SHP77 (cell line): ENCODE results near the gene SERPINB1.

Experiments
- DNase-seq, 2 experiments: peaks; one replicate each; lab custom pipeline; 2025; lab: John Stamatoyannopoulos, UW

Gene SERPINB1

GRCh38 chr6:2793534-2794151, 48.0 kb downstream of the SERPINB1 start:
- no peak for DNase-seq

DNA sequence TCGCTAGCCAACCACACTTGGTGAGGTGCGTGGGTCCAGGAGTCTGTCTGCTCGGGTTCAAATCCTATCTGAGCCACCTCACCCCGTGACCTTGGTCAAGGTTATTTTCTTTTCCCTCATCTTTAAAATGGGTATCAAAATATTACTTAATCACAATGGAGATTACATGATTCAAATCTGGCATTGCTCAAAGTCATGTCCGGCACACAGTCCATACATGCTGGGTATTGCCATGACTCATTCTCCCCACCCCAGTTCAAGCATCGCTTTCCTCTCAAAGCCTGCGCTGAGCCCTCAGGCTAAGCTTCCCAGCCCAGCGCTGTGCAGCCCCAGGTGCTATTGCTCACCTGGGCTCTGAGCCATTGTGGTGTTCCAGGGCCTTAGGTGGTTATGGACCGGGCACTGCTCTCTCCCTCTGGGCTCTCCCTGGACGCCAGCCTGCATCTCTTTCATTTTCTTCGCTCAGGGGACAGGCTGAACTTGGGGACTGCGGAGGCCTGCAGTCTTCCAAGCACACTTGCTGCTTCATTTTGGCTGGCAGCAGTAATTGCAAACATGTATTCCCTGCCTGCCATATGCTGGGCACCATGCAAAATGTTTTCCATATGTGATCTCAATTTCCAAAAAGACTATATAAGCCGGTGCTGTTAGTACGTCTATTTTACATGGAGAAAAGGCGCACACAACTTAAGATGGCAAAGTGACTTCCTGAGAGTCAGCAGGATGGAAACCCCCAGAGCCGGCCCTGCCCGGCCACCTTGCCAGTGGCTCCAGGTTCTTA, 49.1 kb downstream of the SERPINB1 start:
- no peak for DNase-seq

DNA sequence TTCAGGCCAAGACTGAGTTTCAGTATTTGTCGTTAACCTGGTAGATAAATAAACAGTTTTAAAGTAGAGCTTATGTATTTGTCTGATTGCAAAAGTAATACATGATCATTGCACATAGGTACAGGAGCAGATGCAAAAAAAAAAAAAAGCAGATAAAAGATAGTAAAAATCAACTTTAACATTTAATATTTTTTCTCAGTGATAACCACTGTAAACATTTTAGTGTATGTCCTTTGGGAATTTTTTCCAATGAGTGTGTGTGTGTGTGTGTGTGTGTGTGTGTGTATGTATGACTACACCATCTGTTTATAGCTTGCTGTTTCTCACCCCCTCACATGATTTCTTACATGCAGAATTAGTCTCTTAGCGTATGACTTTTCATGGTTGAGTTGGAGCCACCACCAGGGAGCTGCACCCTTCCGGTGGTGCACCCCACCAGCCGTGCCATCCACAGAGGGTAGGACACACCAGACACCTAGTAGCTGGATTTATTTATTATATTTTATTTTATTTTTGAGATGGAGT, 50.2 kb downstream of the SERPINB1 start:
- no peak for DNase-seq

- DNase-seq: peak; percentile 31 to 42
Measured at GRCh38 chr6:2790588-2791449, 50.8 kb downstream of the SERPINB1 start.

DNA sequence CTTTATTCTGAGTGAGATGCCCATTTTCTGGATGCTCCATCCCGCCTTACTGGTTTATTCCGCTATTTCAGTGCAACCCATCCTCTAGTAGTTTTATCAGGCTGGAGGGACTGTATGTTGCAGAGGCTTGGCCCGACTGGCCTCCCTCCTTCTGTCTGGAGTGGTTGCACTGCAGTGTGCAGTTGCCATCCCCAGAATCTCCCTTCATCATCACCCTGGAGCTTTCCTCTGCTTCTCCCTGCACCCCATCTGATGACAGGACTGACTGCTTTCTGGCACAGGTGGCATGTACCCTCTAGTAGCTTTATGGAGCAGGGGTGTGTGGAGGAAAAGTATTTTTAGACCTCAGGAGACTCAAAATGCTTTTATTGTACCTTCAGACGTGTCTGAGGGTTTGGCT, 55.4 kb downstream of the SERPINB1 start:
- DNase-seq: no peak

DNA sequence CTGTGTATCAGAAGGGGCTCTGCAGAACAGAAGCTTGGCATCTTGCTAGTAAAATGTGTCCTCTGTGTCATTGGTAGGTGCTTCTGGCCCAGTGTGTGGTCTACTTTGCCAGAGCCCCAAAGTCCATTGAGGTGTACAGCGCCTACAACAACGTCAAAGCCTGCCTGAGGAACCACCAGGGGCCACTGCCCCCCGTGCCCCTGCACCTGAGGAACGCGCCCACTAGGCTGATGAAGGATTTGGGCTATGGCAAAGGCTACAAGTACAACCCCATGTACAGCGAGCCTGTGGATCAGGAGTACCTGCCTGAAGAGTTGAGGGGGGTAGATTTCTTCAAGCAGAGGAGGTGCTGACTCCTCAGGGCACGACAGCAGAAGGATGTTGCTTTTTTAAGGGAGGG, 56.7 kb downstream of the SERPINB1 start:
- DNase-seq: no peak

DNA sequence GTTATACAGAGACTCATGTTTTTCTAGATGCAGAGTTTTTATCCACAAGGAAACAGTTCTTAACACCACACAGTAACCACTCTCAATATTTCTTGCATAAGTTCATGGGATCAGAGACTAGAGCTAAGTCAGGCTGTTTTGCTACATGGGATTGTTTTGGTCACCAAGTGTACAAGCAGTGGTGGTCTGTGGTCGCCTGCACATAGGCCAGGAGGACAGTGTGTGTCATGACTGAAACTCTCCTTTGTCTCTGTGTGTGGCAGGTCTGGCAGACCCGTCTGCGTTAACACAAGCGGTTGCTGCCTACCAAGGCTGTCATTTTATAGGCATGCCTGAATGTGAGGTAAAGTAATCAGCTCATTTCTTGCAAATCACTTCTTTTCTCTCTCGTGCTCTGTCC, 57.6 kb downstream of the SERPINB1 start:
- no peak for DNase-seq

DNA sequence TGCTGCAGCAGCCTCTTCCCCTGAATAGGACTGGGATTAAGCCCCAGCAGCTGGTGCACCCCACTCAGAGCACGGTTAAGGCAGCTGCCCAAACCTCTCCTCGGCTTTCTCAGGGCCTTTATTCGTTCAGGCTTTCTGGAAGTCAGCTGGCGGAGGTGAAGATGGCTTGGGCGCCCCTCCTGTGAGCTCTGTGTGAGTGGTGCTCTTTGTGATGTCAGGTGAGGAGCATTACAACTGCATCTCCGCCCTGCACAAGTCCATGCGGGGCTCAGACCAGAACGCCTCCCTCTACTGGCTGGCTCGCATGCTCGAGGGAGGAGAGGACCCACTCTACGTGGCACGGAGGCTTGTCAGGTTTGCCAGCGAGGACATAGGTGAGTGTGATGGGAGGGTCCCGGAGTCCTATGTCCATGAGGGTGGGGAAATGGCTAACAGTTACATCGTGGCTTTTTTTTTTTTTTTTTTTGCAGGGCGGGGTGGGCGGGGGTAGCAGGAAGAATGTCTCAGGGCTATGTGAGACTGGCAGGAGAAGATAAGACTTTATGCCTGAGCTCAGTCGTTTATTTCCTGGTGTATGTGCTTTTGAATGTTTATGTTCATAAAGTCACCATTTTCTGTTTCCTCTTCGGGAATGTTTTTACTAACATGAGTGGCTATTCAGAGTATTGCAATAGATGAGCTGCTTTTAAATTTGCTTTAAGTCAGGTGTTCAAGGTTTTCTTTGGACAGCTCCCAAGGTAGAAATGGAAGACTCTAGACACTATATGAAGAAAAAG, 58.3 kb downstream of the SERPINB1 start:
- peak; percentile 28 to 56 for DNase-seq

- DNase-seq: peak in 1 of 2 experiments; percentile 20
Measured at GRCh38 chr6:2782825-2783187, 58.9 kb downstream of the SERPINB1 start.

DNA sequence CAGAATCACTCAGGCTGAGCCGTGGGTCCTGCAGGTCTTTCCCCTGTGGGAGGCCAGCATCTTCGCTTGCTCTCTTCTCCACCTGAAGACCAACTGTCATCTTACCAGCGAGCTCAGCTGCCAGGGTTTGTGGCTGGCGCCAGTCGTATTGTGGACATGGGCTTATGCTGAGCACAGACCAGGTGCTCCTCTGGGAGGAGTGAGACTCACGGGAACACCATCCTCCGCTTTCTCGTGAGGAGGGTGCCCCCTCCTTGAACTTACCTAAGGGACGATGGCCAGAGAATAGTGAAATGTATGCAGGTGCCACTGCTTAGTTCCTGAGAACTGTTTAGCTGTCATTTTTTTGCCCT, 59.3 kb downstream of the SERPINB1 start:
- DNase-seq: no peak
